DND-41 (cell line): ENCODE measurements around the gene MGAT4A.

Experiments used
- EZH2 ChIP-seq: IDR thresholded peaks from 3 replicates; pipeline ENCODE4 v1.6.1; 2012; ENCODE audit warnings: borderline replicate concordance, low read depth, mild to moderate bottlenecking, moderate library complexity, low read length, inconsistent platforms; ENCODE audit not compliant: severe bottlenecking
- TF ChIP-seq, protein P1 (sequence below): IDR thresholded peaks from 2 replicates; pipeline ENCODE4 v1.5.1; 2012; ENCODE audit warnings: borderline replicate concordance, low read length, moderate library complexity, mild to moderate bottlenecking; ENCODE audit not compliant: poor library complexity, severe bottlenecking; ENCODE audit errors: extremely low read depth

DNA sequence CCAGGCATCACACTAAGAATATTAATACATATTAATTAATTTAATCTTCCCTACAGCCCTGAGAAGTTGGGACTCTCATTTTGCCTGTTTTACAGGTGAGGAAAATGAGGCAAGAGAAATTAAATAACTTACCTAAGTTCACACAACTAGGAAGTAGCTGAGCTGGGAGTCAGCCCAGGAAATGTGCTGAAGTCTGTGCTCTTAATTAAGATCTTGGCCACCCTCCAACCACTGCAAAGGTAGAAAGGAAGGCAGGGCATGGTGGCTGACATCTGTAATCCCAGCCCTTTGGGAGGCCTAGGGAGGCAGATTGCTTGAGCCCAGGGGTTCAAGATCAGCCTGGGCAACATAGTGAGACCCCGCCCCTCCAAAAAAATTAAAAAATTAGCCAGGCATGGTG, 12.9 kb upstream of the MGAT4A start:
- TF ChIP-seq, protein P1, sequence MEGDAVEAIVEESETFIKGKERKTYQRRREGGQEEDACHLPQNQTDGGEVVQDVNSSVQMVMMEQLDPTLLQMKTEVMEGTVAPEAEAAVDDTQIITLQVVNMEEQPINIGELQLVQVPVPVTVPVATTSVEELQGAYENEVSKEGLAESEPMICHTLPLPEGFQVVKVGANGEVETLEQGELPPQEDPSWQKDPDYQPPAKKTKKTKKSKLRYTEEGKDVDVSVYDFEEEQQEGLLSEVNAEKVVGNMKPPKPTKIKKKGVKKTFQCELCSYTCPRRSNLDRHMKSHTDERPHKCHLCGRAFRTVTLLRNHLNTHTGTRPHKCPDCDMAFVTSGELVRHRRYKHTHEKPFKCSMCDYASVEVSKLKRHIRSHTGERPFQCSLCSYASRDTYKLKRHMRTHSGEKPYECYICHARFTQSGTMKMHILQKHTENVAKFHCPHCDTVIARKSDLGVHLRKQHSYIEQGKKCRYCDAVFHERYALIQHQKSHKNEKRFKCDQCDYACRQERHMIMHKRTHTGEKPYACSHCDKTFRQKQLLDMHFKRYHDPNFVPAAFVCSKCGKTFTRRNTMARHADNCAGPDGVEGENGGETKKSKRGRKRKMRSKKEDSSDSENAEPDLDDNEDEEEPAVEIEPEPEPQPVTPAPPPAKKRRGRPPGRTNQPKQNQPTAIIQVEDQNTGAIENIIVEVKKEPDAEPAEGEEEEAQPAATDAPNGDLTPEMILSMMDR: no peak
- no peak for TF ChIP-seq EZH2
